NCI-H2107 treated with DMSO at 0.1 percent for 48 hours (cell line): ENCODE results near the gene ATP13A5.

Experiments used
- DNase-seq: peaks from one replicate; lab custom pipeline; 2025; ENCODE audit not compliant: unreplicated experiment; lab: John Stamatoyannopoulos, UW

Gene ATP13A5

GRCh38 chr3:193346259-193346658 lies 32.3 kb downstream of the ATP13A5 start:
- no peak for DNase-seq

- DNase-seq: no peak
Observed at GRCh38 chr3:193345431-193345830, 33.1 kb downstream of the ATP13A5 start.

GRCh38 chr3:193344486-193344885 lies 34.1 kb downstream of the ATP13A5 start:
- no peak for DNase-seq

- DNase-seq: no peak
Observed at GRCh38 chr3:193343726-193344222, 34.8 kb downstream of the ATP13A5 start.

GRCh38 chr3:193342551-193342950 lies 36.0 kb downstream of the ATP13A5 start:
- peak; percentile 23 for DNase-seq

- no peak for DNase-seq
Observed at GRCh38 chr3:193335031-193335430, 43.5 kb downstream of the ATP13A5 start.

- no peak for DNase-seq
Observed at GRCh38 chr3:193333229-193333628, 45.3 kb downstream of the ATP13A5 start.

GRCh38 chr3:193330555-193331204 lies 47.9 kb downstream of the ATP13A5 start:
- no peak for DNase-seq

- DNase-seq: peak; percentile 16
Observed at GRCh38 chr3:193317682-193318300, 60.8 kb downstream of the ATP13A5 start.

GRCh38 chr3:193314161-193314560 lies 64.4 kb downstream of the ATP13A5 start:
- no peak for DNase-seq

- DNase-seq: no peak
Observed at GRCh38 chr3:193313061-193313958, 65.2 kb downstream of the ATP13A5 start.

- DNase-seq: no peak
Observed at GRCh38 chr3:193310914-193311723, 67.4 kb downstream of the ATP13A5 start.

- no peak for DNase-seq
Observed at GRCh38 chr3:193305356-193305755, 73.2 kb downstream of the ATP13A5 start.

- no peak for DNase-seq
Observed at GRCh38 chr3:193301433-193301832, 77.1 kb downstream of the ATP13A5 start.

- DNase-seq: no peak
Observed at GRCh38 chr3:193297421-193297820, 81.1 kb downstream of the ATP13A5 start.

- DNase-seq: no peak
Observed at GRCh38 chr3:193295985-193296384, 82.6 kb downstream of the ATP13A5 start.

- no peak for DNase-seq
Observed at GRCh38 chr3:193292386-193292785, 86.2 kb downstream of the ATP13A5 start.

- DNase-seq: peak; percentile 53
Observed at GRCh38 chr3:193271101-193271840, 107.3 kb downstream of the ATP13A5 start.

GRCh38 chr3:193270451-193270850 lies 108.1 kb downstream of the ATP13A5 start:
- no peak for DNase-seq

- no peak for DNase-seq
Observed at GRCh38 chr3:193269343-193270028, 109.1 kb downstream of the ATP13A5 start.
